Measurements from ENCODE around the gene ACTN1. TPM values are rescaled to one million over a fixed set of nuclear protein-coding genes. Genes with fewer than 3 reads are reported as not detected.

Gene ACTN1
- total RNA-seq, 3 donors from 2014 or later (not counting 1 experiment from before 2014, with no cell fraction given): 14.9 to 39.5 (median 19.6) TPM

DNA sequence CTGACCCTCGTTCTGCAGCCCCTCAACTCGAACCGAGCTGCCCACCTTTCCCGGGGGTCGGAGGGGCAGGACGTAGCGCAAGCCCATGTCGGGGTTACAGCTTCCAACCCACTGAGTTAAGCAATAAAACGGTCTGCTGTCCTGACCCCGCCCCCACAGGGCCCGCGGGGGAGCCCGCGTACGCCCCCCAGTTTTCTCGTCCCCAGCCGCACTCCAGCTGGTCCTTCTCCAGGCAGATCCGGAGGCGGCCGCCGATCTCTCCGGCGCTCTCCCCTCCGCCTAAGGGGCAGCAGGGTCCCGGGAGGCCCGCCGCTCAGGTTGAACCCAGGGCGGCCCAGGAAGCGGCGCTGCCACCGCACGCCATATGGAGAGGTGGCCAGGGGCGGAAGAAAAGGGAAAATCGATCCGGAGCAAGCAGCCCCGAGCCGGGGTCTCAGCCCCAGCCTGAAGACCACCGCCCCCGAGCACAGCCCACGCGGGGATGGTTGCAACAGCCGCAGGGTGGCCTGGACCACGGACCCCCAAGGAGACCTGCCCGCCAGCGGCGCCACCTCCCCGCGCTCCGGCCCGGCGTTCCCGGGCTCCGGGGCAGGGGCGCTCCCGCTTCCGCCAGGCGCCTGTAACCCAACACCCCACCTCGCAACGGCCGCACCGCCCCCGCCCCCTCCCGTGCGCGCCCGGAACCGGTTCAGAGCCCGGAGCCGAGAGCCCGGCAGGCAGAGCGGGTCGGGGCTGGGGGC lies 760 bp downstream of the ACTN1 start:
- DNase-seq (peak; percentile 28 to 65), ATAC-seq (peak; percentile 46 to 52 (median 50))
- Mint-ChIP-seq H3K4me3 (peak overlapping the region; percentile 91), H3K4me1 (peaks cover 33 to 36% of the 10 kb centered on the region in 2 donors), H3K9me3 (no peaks in the 10 kb centered on the region), H3K27ac (peak overlapping the region in 1 of 2 donors; percentile 66), H3K36me3 (no peaks in the 10 kb centered on the region), H3K27me3 (ENCODE audit: low read depth in 2 of 2) (peaks cover 0 to 9% of the 10 kb centered on the region in 2 donors)
- Histone ChIP-seq H3K27ac (ENCODE audit: low read length) (no peak overlapping the region), H3K4me3 (ENCODE audit: low read length) (peak overlapping the region; percentile 59), H3K36me3 (ENCODE audit: control insufficient read depth, insufficient read depth, low read length) (no peaks in the 10 kb centered on the region), H3K4me1 (ENCODE audit: control insufficient read depth, insufficient read depth, low read length) (peaks cover 30% of the 10 kb centered on the region), H3K9me3 (ENCODE audit: control insufficient read depth, insufficient read depth, low read length) (no peaks in the 10 kb centered on the region), H3K27me3 (ENCODE audit: control insufficient read depth, insufficient read depth, low read length) (no peaks in the 10 kb centered on the region)
- under 1% methylated on average over 72 of the region's 72 CpGs for WGBS (ENCODE audit: insufficient coverage)
- TF ChIP-seq, protein P1, sequence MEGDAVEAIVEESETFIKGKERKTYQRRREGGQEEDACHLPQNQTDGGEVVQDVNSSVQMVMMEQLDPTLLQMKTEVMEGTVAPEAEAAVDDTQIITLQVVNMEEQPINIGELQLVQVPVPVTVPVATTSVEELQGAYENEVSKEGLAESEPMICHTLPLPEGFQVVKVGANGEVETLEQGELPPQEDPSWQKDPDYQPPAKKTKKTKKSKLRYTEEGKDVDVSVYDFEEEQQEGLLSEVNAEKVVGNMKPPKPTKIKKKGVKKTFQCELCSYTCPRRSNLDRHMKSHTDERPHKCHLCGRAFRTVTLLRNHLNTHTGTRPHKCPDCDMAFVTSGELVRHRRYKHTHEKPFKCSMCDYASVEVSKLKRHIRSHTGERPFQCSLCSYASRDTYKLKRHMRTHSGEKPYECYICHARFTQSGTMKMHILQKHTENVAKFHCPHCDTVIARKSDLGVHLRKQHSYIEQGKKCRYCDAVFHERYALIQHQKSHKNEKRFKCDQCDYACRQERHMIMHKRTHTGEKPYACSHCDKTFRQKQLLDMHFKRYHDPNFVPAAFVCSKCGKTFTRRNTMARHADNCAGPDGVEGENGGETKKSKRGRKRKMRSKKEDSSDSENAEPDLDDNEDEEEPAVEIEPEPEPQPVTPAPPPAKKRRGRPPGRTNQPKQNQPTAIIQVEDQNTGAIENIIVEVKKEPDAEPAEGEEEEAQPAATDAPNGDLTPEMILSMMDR (IDR thresholded peaks at IDR 0.05): no peak
- intact Hi-C loops (cut with micrococcal nuclease): no loop called here

DNA sequence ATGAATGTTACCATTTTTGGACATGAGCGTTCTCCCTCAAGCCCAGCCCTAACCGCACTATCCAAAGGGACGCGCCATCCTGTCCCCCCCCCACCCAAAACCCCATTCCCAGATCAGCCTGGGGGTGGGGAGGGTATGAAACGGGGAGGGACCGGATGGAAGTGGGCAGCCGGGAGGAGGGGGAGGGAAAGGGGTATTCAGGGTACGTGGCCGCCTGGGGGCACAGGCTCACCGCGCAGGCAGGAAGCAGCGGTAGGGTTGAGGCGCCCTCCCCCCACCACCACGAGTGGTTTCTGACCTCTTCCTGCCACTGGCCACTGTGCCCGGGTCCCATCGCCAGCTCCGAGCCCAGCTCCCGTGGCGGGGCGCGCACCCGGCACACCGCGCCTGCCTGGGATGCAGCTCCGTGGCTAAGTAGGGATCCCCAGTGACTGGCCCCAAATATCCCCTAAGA lies 1.4 kb downstream of the ACTN1 start:
- ATAC-seq (peak; percentile 36 to 78 (median 67)), DNase-seq (peak; percentile 44 to 59)
- Histone ChIP-seq H3K4me3 (ENCODE audit: low read length) (peak overlapping the region; percentile 59), H3K9me3 (ENCODE audit: control insufficient read depth, insufficient read depth, low read length) (no peaks in the 10 kb centered on the region), H3K27ac (ENCODE audit: low read length) (no peak overlapping the region), H3K36me3 (ENCODE audit: control insufficient read depth, insufficient read depth, low read length) (no peaks in the 10 kb centered on the region), H3K4me1 (ENCODE audit: control insufficient read depth, insufficient read depth, low read length) (peaks cover 30% of the 10 kb centered on the region), H3K27me3 (ENCODE audit: control insufficient read depth, insufficient read depth, low read length) (no peaks in the 10 kb centered on the region)
- intact Hi-C loops (cut with micrococcal nuclease): no loop called here
- Mint-ChIP-seq H3K27ac (peak overlapping the region; percentile 46 to 68), H3K4me1 (peaks cover 33 to 36% of the 10 kb centered on the region in 2 donors), H3K27me3 (ENCODE audit: low read depth in 2 of 2) (peaks cover 0 to 9% of the 10 kb centered on the region in 2 donors), H3K36me3 (no peaks in the 10 kb centered on the region), H3K9me3 (no peaks in the 10 kb centered on the region), H3K4me3 (peak overlapping the region; percentile 91)
- WGBS (ENCODE audit: insufficient coverage): under 1% methylated on average over 18 of the region's 25 CpGs
- TF ChIP-seq, protein P1 (IDR thresholded peaks at IDR 0.05): no peak

DNA sequence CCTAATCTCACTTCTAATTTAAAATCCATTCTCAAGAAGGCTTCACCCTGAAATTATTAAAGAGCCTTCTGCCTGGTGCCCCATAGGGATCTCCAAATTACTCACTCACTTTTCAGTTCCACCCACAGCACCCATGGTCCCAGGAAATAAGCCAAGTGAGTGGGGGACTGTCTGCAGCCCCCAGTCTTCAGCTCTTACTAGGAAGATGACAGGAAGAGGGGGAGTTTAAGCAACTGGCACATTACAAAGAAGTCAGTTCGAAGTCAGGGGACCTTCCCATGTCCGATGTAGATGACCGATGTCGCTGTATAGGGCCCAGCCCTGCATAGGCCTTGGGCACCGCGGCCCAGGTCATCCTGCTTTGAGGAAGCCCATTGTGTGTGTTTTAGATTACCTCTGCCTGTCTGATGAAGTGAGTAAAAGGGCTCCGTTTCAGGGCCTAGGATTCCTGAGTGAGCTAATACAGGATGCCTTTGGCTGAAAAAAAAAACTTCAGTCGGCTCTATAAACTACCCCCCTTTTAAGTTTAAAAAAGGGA lies 1.9 kb downstream of the ACTN1 start:
- peak overlapping the region; percentile 74 for H3K4me3 Mint-ChIP-seq

More for the DNA sequence above, 1.9 kb downstream of the ACTN1 start:
- peak overlapping the region; percentile 46 to 68 for H3K27ac Mint-ChIP-seq
- no peaks in the 10 kb centered on the region for H3K27me3 ChIP-seq (ENCODE audit: control insufficient read depth, insufficient read depth, low read length)
- H3K9me3 ChIP-seq (ENCODE audit: control insufficient read depth, insufficient read depth, low read length): no peaks in the 10 kb centered on the region
- peaks cover 33 to 36% of the 10 kb centered on the region in 2 donors for H3K4me1 Mint-ChIP-seq
- intact Hi-C loops (cut with micrococcal nuclease): no loop called here
- TF ChIP-seq, protein P1 (IDR thresholded peaks at IDR 0.05): no peak
- H3K36me3 Mint-ChIP-seq: no peaks in the 10 kb centered on the region
- no peak overlapping the region for H3K27ac ChIP-seq (ENCODE audit: low read length)
- no peaks in the 10 kb centered on the region for H3K36me3 ChIP-seq (ENCODE audit: control insufficient read depth, insufficient read depth, low read length)
- H3K4me1 ChIP-seq (ENCODE audit: control insufficient read depth, insufficient read depth, low read length): peaks cover 30% of the 10 kb centered on the region
- H3K27me3 Mint-ChIP-seq (ENCODE audit: low read depth in 2 of 2): peaks cover 0 to 9% of the 10 kb centered on the region in 2 donors
- peak in 1 of 2 donors; percentile 43 for DNase-seq
- H3K9me3 Mint-ChIP-seq: no peaks in the 10 kb centered on the region
- H3K4me3 ChIP-seq (ENCODE audit: low read length): peak overlapping the region; percentile 59
- WGBS (ENCODE audit: insufficient coverage): 43% methylated on average over 7 of the region's 8 CpGs
- no peak for ATAC-seq
